H1 (cell line): ENCODE data around the gene KRIT1. TPM values are rescaled to one million over a fixed set of nuclear protein-coding genes. Genes with fewer than 3 reads are reported as not detected.

Experiments used
- CTCF ChIA-PET: fragments of 300-600 bp; sonication (Branson Sonifier 250); formaldehyde crosslinking; loops from one replicate; lab custom pipeline; 2021; ENCODE audit not compliant: partially characterized antibody; lab: Charles Lee
- POLR2A ChIA-PET: fragments of 300-600 bp; sonication (Branson Sonifier 250); formaldehyde crosslinking; loops from one replicate; lab custom pipeline; 2021; ENCODE audit warnings: inconsistent platforms; ENCODE audit not compliant: partially characterized antibody; lab: Charles Lee
- DNase-seq, 2 experiments: peaks; one replicate each; pipeline versions ENCODE4 v3.0.0 to v3.0.0-alpha.2; 2010 to 2022; ENCODE audit warnings: low spot score in 2 of 2, low read depth in 1 of 2, mixed read lengths in 1 of 2
- FAIRE-seq: peaks from 2 replicates; lab custom pipeline; 2011; peaks lifted over from hg19 to GRCh38; lab: Jason Lieb, UNC
- H2AFZ ChIP-seq: 2 replicates; pipeline ENCODE4 v1.8.1; 2012; ENCODE audit warnings: low read length, inconsistent platforms
- H2AK5ac ChIP-seq: 2 replicates; pipeline ENCODE4 v1.6.1; 2013; ENCODE audit warnings: low read depth, low read length
- H2BK120ac ChIP-seq: replicated peaks from 2 replicates; pipeline ENCODE3; 2013; ENCODE audit warnings: low read depth, low read length, inconsistent platforms
- H2BK12ac ChIP-seq: 2 replicates; pipeline ENCODE4 v1.6.1; 2013; ENCODE audit warnings: low read depth, low read length
- H2BK15ac ChIP-seq: 2 replicates; pipeline ENCODE4 v1.6.1; 2013; ENCODE audit warnings: low read length
- H2BK20ac ChIP-seq: 2 replicates; pipeline ENCODE4 v1.6.1; 2013; ENCODE audit warnings: low read length
- H2BK5ac ChIP-seq: 2 replicates; pipeline ENCODE4 v1.6.1; 2013; ENCODE audit warnings: low read depth, low read length
- H3K14ac ChIP-seq: 2 replicates; pipeline ENCODE4 v1.6.1; 2013; ENCODE audit warnings: inconsistent platforms; ENCODE audit not compliant: insufficient read length
- H3K18ac ChIP-seq: 2 replicates; pipeline ENCODE4 v1.6.1; 2013; ENCODE audit warnings: low read length; ENCODE audit errors: extremely low read depth
- H3K23ac ChIP-seq: 2 replicates; pipeline ENCODE4 v1.6.1; 2013; ENCODE audit warnings: inconsistent platforms; ENCODE audit not compliant: insufficient read length
- H3K23me2 ChIP-seq: 2 replicates; pipeline ENCODE4 v1.6.1; 2013; ENCODE audit warnings: low read depth, low read length
- H3K27ac ChIP-seq: 2 replicates; pipeline ENCODE4 v1.6.1; 2011; ENCODE audit warnings: low read depth, low read length, inconsistent platforms
- H3K27me3 ChIP-seq, 4 experiments: replicated peaks in 1 of 4; 1 replicate in 1 of 4; 2 replicates in 3 of 4; pipeline versions ENCODE4 v1.6.1 to v1.8.1; 2011 to 2013; ENCODE audit warnings: low read length in 3 of 4, mild to moderate bottlenecking in 3 of 4, inconsistent platforms in 2 of 4, mixed read lengths in 2 of 4, moderate library complexity in 1 of 4; ENCODE audit not compliant: control insufficient read depth in 3 of 4, insufficient read depth in 3 of 4; ENCODE audit errors: extremely low read depth in 1 of 4
- H3K36me3 ChIP-seq, 4 experiments: 2 replicates each; pipeline versions ENCODE4 v1.6.1 to v1.8.1; 2011 to 2013; ENCODE audit warnings: mild to moderate bottlenecking in 4 of 4, low read length in 3 of 4, moderate library complexity in 2 of 4, control low read depth in 1 of 4, inconsistent platforms in 1 of 4; ENCODE audit not compliant: insufficient read depth in 4 of 4, control insufficient read depth in 2 of 4
- H3K4ac ChIP-seq: replicated peaks from 2 replicates; pipeline ENCODE3; 2013; ENCODE audit warnings: low read length, low read depth, mixed read lengths, inconsistent platforms; ENCODE audit not compliant: insufficient read length
- H3K4me1 ChIP-seq, 4 experiments: replicated peaks in 1 of 4; 1 replicate in 1 of 4; 2 replicates in 3 of 4; pipeline versions ENCODE4 v1.6.1 to v1.8.1; 2011 to 2013; ENCODE audit warnings: low read length in 3 of 4, inconsistent platforms in 2 of 4, mixed read lengths in 1 of 4; ENCODE audit not compliant: insufficient read depth in 4 of 4, control insufficient read depth in 3 of 4
- H3K4me2 ChIP-seq, 2 experiments: 2 replicates each; pipeline versions ENCODE4 v1.6.1 to v1.8.1; 2011 to 2013; ENCODE audit warnings: low read depth in 2 of 2, low read length in 2 of 2, control low read depth in 1 of 2, inconsistent platforms in 1 of 2, mild to moderate bottlenecking in 1 of 2; ENCODE audit not compliant: insufficient read depth in 1 of 2
- H3K4me3 ChIP-seq, 4 experiments: fragments of 200-600, 300-600 bp in 1 of 4; sonication (generic), shearing (Covaris generic), sonication (Bioruptor Twin) in 1 of 4; 2 replicates each; pipeline versions ENCODE4 v1.5.1 to v1.8.1; 2011 to 2016; ENCODE audit warnings: low read length in 4 of 4, low read depth in 3 of 4, control low read depth in 2 of 4, inconsistent platforms in 2 of 4, mild to moderate bottlenecking in 2 of 4, mixed read lengths in 1 of 4, moderate library complexity in 1 of 4; ENCODE audit not compliant: insufficient read depth in 2 of 4; ENCODE audit errors: extremely low read depth in 1 of 4
- H3K56ac ChIP-seq: replicated peaks from 2 replicates; pipeline ENCODE3; 2013; ENCODE audit warnings: low read depth, mild to moderate bottlenecking, mixed read lengths, low read length, inconsistent platforms; ENCODE audit not compliant: insufficient read length
- H3K79me1 ChIP-seq: 2 replicates; pipeline ENCODE4 v1.6.1; 2013; ENCODE audit warnings: low read depth, low read length, control low read depth
- H3K79me2 ChIP-seq, 2 experiments: 2 replicates each; pipeline versions ENCODE4 v1.6.1 to v1.8.1; 2012 to 2013; ENCODE audit warnings: low read length in 2 of 2, mild to moderate bottlenecking in 2 of 2, inconsistent platforms in 1 of 2; ENCODE audit not compliant: insufficient read depth in 2 of 2, control insufficient read depth in 1 of 2
- H3K9ac ChIP-seq, 4 experiments: replicated peaks in 1 of 4; 1 replicate in 1 of 4; 2 replicates in 3 of 4; pipeline versions ENCODE4 v1.6.1 to v1.8.1; 2011 to 2013; ENCODE audit warnings: low read depth in 3 of 4, low read length in 3 of 4, control low read depth in 2 of 4, mild to moderate bottlenecking in 2 of 4, moderate library complexity in 2 of 4, inconsistent platforms in 1 of 4; ENCODE audit errors: extremely low read depth in 1 of 4
- H3K9me3 ChIP-seq, 2 experiments: 2 replicates each; pipeline versions ENCODE4 v1.6.1 to v1.8.1; 2012 to 2013; ENCODE audit warnings: mild to moderate bottlenecking in 2 of 2, moderate library complexity in 2 of 2, control low read depth in 1 of 2, inconsistent platforms in 1 of 2, low read depth in 1 of 2, low read length in 1 of 2, mixed read lengths in 1 of 2; ENCODE audit not compliant: insufficient read depth in 2 of 2
- H4K20me1 ChIP-seq, 2 experiments: replicated peaks in 1 of 2; 2 replicates each; pipeline versions ENCODE3 to v1.8.1; 2011 to 2013; ENCODE audit warnings: inconsistent platforms in 2 of 2, low read length in 2 of 2, mild to moderate bottlenecking in 1 of 2; ENCODE audit not compliant: insufficient read depth in 2 of 2, control insufficient read depth in 1 of 2
- H4K5ac ChIP-seq: 2 replicates; pipeline ENCODE4 v1.6.1; 2013; ENCODE audit warnings: low read length, low read depth, mixed read lengths, inconsistent platforms; ENCODE audit not compliant: insufficient read length
- H4K8ac ChIP-seq: 2 replicates; pipeline ENCODE4 v1.8.0; 2013; ENCODE audit warnings: mild to moderate bottlenecking, moderate library complexity, low read length, inconsistent platforms; ENCODE audit not compliant: insufficient read depth; ENCODE audit errors: extremely low read depth
- H4K91ac ChIP-seq: replicated peaks from 2 replicates; pipeline ENCODE3; 2013; ENCODE audit warnings: low read length, mixed read lengths, inconsistent platforms; ENCODE audit not compliant: insufficient read length
- SIRT6 ChIP-seq: IDR thresholded peaks from one replicate; pipeline ENCODE4 v1.7.1; 2012; ENCODE audit warnings: low read length, inconsistent platforms
- WGBS, 2 experiments: shearing (Covaris generic) in 1 of 2; methylation state at CpG; one replicate each; pipeline versions ENCODE4 v1.1.6 to v1.1.7; 2013 to 2015; ENCODE audit warnings: low lambda C conversion rate in 2 of 2, mixed read lengths in 2 of 2, inconsistent platforms in 1 of 2, low coverage in 1 of 2, missing lambda C conversion rate in 1 of 2; ENCODE audit not compliant: insufficient replicate concordance in 2 of 2, insufficient coverage in 1 of 2, insufficient read length in 1 of 2; ENCODE audit errors: extremely low coverage in 1 of 2, missing lambda C conversion rate in 1 of 2; 5-methylcytosine and 5-hydroxymethylcytosine counted together
- polyA plus RNA-seq, 7 experiments: library from polyadenylated mRNA; depleted of rRNA in 3 of 7; stranded (reverse) in 5 of 7; unstranded in 2 of 7; fragments of >200 nt in 5 of 7; fragments of 200-250 nt in 2 of 7; gene quantifications; 1 replicate in 5 of 7; 2 replicates in 1 of 7; 4 replicates in 1 of 7; pipeline versions ENCODE4 v1.2.1 to v1.2.3, GENCODE V29; 2011 to 2013; ENCODE audit warnings: missing spikeins in 2 of 7, mixed read lengths in 2 of 7
- total RNA-seq: library from RNA; stranded (reverse); fragmentation: NEBNext Ultra II Directional; extraction: Animal tissue kit (Norgen Biotek cat#: 25700); gene quantifications from 2 replicates; pipeline ENCODE4 v1.2.1, GENCODE V29; 2021

Gene KRIT1
- total and polyA plus RNA-seq, 2 of the 8 experiments (the other 6 are each of a cell fraction or from before 2014, with no cell fraction given), result 14.3 to 28.8 TPM

GRCh38 chr7:92282930-92283329, 37.2 kb upstream of the KRIT1 start:
- POLR2A ChIA-PET, result no interaction called here
- H2AFZ ChIP-seq, result no peak overlapping the region
- no peak overlapping the region for H3K4ac ChIP-seq
- no peak for TF ChIP-seq SIRT6

More at GRCh38 chr7:92282930-92283329, 37.2 kb upstream of the KRIT1 start:
- Histone ChIP-seq H3K4me1 (peaks cover 4 to 11% (median 7%) of the 10 kb centered on the region in 4 experiments), H3K36me3 (no peaks in the 10 kb centered on the region), H3K9ac (no peak overlapping the region), H4K20me1 (peaks cover 0 to 8% of the 10 kb centered on the region in 2 experiments), H2BK15ac (no peak overlapping the region), H3K27me3 (no peaks in the 10 kb centered on the region), H3K18ac (no peak overlapping the region), H3K4me2 (no peak overlapping the region), H2AK5ac (no peak overlapping the region), H3K23ac (no peak overlapping the region), H3K4me3 (no peak overlapping the region), H2BK5ac (no peak overlapping the region), H3K56ac (no peak overlapping the region), H4K91ac (no peak overlapping the region), H2BK12ac (no peak overlapping the region), H2BK20ac (no peak overlapping the region), H4K8ac (no peak overlapping the region), H3K79me1 (peaks cover 5% of the 10 kb centered on the region; the same call in 1 of the 2 replicates), H3K14ac (no peak overlapping the region), H3K27ac (no peak overlapping the region), H2BK120ac (no peak overlapping the region), H3K23me2 (no peaks in the 10 kb centered on the region), H3K9me3 (no peaks in the 10 kb centered on the region), H4K5ac (no peak overlapping the region), H3K79me2 (peaks cover 0 to 72% of the 10 kb centered on the region in 2 experiments; a peak in 2 of 4 replicates)
- FAIRE-seq (no peak), DNase-seq (no peak)
- WGBS, 2 experiments, result 100% methylated on average over 1 of the region's 1 CpG; no CpG with 5 or more reads in 1 of the 2 experiments
- CTCF ChIA-PET, result interaction anchor here (0.7 to 1.1 kb wide), 3 partner anchors 10 to 78 kb away, joined by 3 to 4 read pairs (median 4); no protein-coding TSS in a partner anchor
